Suprapubic skin (tissue), 4 donors: ENCODE results near the gene TBKBP1. TPM values are rescaled to one million over a fixed set of nuclear protein-coding genes. Genes with fewer than 3 reads are reported as not detected.

Experiments used
- DNase-seq, 2 donors: peaks; one replicate each; pipeline ENCODE4 v3.0.0-alpha.2; 2019; ENCODE audit warnings: low spot score in 2 of 2
- H3K27ac ChIP-seq: fragments of 200-600 bp; sonication (generic); one replicate; pipeline ENCODE4 v1.5.1; 2019
- H3K27me3 ChIP-seq: fragments of 200-600 bp; sonication (generic); one replicate; pipeline ENCODE4 v1.5.1; 2019
- H3K36me3 ChIP-seq: fragments of 200-600 bp; sonication (generic); one replicate; pipeline ENCODE4 v1.5.1; 2019
- H3K4me1 ChIP-seq: fragments of 200-600 bp; sonication (generic); one replicate; pipeline ENCODE4 v1.5.1; 2019
- H3K4me3 ChIP-seq: fragments of 200-600 bp; sonication (generic); one replicate; pipeline ENCODE4 v1.5.1; 2019; ENCODE audit warnings: mild to moderate bottlenecking
- H3K9me3 ChIP-seq: fragments of 200-600 bp; sonication (generic); one replicate; pipeline ENCODE4 v1.5.1; 2019
- EP300 ChIP-seq: sonication (generic); formaldehyde crosslinking; IDR thresholded peaks from one replicate; pipeline ENCODE4 v1.6.1; 2017; ENCODE audit warnings: antibody characterized with exemption
- POLR2A ChIP-seq, 2 donors: fragments of 450-650 bp; IDR thresholded peaks; one replicate each; pipeline ENCODE4 v1.6.1; 2017; ENCODE audit warnings: antibody characterized with exemption in 2 of 2, mild to moderate bottlenecking in 2 of 2, moderate library complexity in 2 of 2
- POLR2AphosphoS5 ChIP-seq, 3 donors: sonication (generic); formaldehyde crosslinking; IDR thresholded peaks; one replicate each; pipeline ENCODE4 v1.6.1; 2017; ENCODE audit warnings: antibody characterized with exemption in 3 of 3
- WGBS: methylation state at CpG from one replicate; pipeline ENCODE4 v1.1.5; 2018; 5-methylcytosine and 5-hydroxymethylcytosine counted together
- total RNA-seq, 4 donors: library from RNA; depleted of rRNA; stranded (reverse); fragments of >200 nt; gene quantifications; one replicate each; pipeline ENCODE4 v1.1.0, GENCODE V29; 2016
- TF ChIP-seq, protein P1 (sequence below), 2 donors: fragments of 200-600 bp in 1 of 2; fragments of 450-650 bp in 1 of 2; sonication (generic) in 1 of 2; IDR thresholded peaks; one replicate each; pipeline ENCODE4 v1.5.1; 2016 to 2019; ENCODE audit warnings: antibody characterized with exemption in 2 of 2, mild to moderate bottlenecking in 1 of 2, moderate library complexity in 1 of 2

TBKBP1 gene
- total RNA-seq, 4 donors from 2014 or later, result 4.9 to 10.5 (median 8.4) TPM

DNA sequence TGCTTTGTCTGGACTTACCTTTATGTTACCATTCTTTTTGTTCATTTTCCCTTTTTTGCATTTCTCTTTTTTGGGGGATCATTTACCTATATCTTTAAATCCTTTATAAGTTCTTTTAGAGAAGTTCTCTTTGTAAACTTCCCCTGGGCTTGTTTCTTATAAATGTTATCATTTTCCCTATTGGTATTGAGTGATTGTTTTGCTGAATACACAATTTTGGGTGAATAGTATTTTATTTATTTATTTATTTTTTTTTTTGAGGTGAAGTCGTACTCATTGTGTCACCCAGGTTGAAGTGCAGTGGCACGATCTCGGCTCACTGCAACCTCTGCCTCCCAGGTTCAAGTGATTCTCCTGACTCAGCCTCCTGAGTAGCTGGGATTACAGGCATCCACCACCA is 57.5 kb downstream of the TBKBP1 start:
- Histone ChIP-seq H3K9me3 (no peaks in the 10 kb centered on the region), H3K27me3 (peaks cover 50% of the 10 kb centered on the region), H3K27ac (no peak overlapping the region), H3K36me3 (no peaks in the 10 kb centered on the region), H3K4me1 (no peaks in the 10 kb centered on the region), H3K4me3 (no peak overlapping the region)
- 86% methylated on average over 3 of the region's 3 CpGs for WGBS
- TF ChIP-seq POLR2A (IDR thresholded peaks at IDR 0.05) (no peak), EP300 (no peak)
- TF ChIP-seq, protein P1, sequence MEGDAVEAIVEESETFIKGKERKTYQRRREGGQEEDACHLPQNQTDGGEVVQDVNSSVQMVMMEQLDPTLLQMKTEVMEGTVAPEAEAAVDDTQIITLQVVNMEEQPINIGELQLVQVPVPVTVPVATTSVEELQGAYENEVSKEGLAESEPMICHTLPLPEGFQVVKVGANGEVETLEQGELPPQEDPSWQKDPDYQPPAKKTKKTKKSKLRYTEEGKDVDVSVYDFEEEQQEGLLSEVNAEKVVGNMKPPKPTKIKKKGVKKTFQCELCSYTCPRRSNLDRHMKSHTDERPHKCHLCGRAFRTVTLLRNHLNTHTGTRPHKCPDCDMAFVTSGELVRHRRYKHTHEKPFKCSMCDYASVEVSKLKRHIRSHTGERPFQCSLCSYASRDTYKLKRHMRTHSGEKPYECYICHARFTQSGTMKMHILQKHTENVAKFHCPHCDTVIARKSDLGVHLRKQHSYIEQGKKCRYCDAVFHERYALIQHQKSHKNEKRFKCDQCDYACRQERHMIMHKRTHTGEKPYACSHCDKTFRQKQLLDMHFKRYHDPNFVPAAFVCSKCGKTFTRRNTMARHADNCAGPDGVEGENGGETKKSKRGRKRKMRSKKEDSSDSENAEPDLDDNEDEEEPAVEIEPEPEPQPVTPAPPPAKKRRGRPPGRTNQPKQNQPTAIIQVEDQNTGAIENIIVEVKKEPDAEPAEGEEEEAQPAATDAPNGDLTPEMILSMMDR (IDR thresholded peaks at IDR 0.05), result no peak
- DNase-seq, result no peak

DNA sequence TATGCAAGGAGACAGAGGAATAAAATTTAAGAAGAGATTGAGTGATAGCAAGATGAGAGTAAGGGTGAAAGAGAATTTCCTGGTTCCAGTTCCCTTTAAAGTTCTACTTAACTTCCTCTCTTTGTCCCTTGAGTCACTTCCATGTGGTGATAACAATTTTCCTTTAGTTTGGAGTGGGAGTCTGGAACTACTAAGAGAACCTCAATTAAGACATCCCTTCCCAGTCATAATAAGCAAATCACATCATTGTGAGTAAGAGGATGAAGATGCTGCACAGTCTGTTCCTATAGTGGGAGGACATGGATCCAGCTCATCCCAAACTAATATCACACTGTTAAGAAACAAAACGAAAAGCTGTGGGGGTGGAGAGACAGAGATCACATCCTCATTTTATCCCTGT is 63.4 kb downstream of the TBKBP1 start:
- no peak overlapping the region for H3K27ac ChIP-seq
- no peaks in the 10 kb centered on the region for H3K4me1 ChIP-seq
- TF ChIP-seq POLR2A (IDR thresholded peaks at IDR 0.05), result no peak
- TF ChIP-seq, protein P1 (IDR thresholded peaks at IDR 0.05), result no peak
- TF ChIP-seq EP300, result no peak
- TF ChIP-seq POLR2AphosphoS5 (IDR thresholded peaks at IDR 0.05), result no peak
- no peak for DNase-seq
- peaks cover 10% of the 10 kb centered on the region for H3K9me3 ChIP-seq
- H3K36me3 ChIP-seq, result no peaks in the 10 kb centered on the region
- no peak overlapping the region for H3K4me3 ChIP-seq
- H3K27me3 ChIP-seq, result peaks cover 23% of the 10 kb centered on the region
- WGBS, result 30% methylated on average over 1 of the region's 1 CpG

DNA sequence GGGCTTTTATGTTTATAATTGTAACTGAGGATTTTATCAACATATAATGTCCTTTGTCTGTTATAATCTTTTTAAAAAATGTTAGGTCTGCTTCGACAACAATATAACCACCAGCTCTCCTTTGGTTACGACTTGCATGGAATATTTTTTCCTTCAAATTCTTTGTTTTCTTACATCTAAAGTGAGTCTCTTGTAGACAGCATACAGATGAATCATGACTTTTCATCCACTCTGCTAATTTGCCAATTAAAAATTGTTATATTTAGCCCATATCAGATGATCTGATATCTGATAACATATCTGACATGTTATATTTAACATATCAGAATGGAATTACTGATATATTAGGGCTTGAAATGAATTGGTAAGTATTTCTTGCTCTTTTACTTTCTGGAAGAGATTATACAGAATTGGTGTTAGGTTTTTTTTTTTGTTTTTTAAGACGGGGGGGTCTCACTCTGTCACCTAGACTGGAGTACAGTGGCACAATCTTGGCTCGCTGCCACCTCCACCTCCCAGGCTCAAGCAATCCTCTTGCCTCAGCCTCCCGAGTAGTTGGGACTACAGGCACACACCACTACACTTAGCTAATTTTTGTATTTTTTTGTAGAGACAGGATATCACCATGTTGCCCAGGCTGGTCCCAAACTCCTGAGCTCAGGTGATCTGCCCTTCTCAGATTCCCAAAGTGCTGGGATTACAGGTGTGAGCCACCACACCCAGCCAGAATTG is 66.6 kb downstream of the TBKBP1 start:
- WGBS, result 82% methylated on average over 5 of the region's 5 CpGs
- no peak for TF ChIP-seq POLR2A (IDR thresholded peaks at IDR 0.05)
- TF ChIP-seq POLR2AphosphoS5 (IDR thresholded peaks at IDR 0.05), result no peak
- TF ChIP-seq EP300, result no peak
- TF ChIP-seq, protein P1 (IDR thresholded peaks at IDR 0.05), result no peak
- Histone ChIP-seq H3K4me3 (no peak overlapping the region), H3K27ac (no peak overlapping the region), H3K36me3 (no peaks in the 10 kb centered on the region), H3K4me1 (no peaks in the 10 kb centered on the region), H3K27me3 (peaks cover 6% of the 10 kb centered on the region), H3K9me3 (peaks cover 10% of the 10 kb centered on the region)
- DNase-seq, result no peak

Other genes starting within 250 kb of the TBKBP1 start
- gene NPEPPS, start 163.1 kb upstream of the TBKBP1 start, total RNA-seq, result 100 to 1,000 TPM in 3 of 4 donors, 10 to 100 TPM in 1; 96.8 to 317 (median 124) TPM
- 100 to 1,000 TPM; 100 to 162 (median 139) TPM for gene KPNB1, start 44.2 kb upstream of the TBKBP1 start, total RNA-seq
- gene TBX21, start 39.1 kb downstream of the TBKBP1 start, total RNA-seq, result under 1 TPM in 1 of 4 donors, not detected in 3; 0.80 TPM
- gene OSBPL7, start 127.6 kb downstream of the TBKBP1 start, total RNA-seq, result 1 to 10 TPM; 1.3 to 2.0 (median 1.6) TPM
- gene MRPL10, start 137.4 kb downstream of the TBKBP1 start, total RNA-seq, result 10 to 100 TPM; 27.7 to 33.8 (median 31.2) TPM
- gene LRRC46, start 137.5 kb downstream of the TBKBP1 start, total RNA-seq, result not detected
- gene SCRN2, start 147.1 kb downstream of the TBKBP1 start, total RNA-seq, result 10 to 100 TPM; 22.3 to 46.4 (median 34.7) TPM
- gene SP6, start 157.0 kb downstream of the TBKBP1 start, total RNA-seq, result 10 to 100 TPM in 3 of 4 donors, 1 to 10 TPM in 1; 6.6 to 29.3 (median 19.9) TPM
- gene SP2, start 202.1 kb downstream of the TBKBP1 start, total RNA-seq, result 10 to 100 TPM in 2 of 4 donors, 1 to 10 TPM in 2; 6.9 to 12.7 (median 9.8) TPM
- 10 to 100 TPM; 14.6 to 33.6 (median 24.7) TPM for gene PNPO, start 247.4 kb downstream of the TBKBP1 start, total RNA-seq